Measurements from ENCODE around the gene DUSP5.

Gene DUSP5

DNA sequence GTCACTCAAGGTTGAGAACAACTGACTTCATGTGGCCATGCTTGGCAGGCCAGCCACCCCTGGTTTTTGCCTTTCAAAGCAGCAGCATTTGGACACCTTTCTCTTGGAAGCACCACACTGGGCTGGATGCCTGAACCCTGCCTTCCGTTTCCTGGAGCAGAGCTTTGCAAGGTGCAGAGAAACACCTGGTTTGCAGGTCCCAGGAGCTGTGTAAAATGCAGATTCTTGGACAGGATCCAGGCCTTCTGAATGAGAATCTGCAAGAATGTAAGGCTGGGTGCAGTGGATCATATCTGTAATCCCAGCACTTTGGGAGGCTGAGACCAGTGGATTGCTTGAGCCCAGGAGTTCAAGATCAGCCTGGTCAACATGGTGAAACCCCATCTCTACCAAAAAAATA, 18.0 kb upstream of the DUSP5 start:
- DNase-seq (ENCODE audit: low read depth in 2 of 2, low spot score in 1 of 2) = no peak

DNA sequence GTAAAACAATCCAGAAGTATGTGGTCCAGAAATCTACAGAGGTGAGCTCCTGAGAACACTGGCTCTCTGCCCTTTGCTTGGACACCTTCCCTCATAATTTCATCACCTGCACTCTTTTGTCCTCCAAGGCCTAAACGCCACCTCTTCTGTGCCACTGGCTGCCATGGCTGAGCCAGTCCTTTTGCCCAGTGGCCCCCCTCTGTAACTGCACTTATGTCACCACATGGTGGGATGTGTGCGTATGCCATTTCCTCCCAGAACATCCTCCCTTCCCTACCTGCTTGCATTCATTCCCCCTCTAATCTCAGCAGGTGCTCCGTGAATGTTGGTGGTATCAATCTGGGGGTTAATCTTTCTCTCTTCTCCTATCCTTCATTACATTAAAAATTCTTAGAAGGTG, 17.3 kb upstream of the DUSP5 start:
- DNase-seq (ENCODE audit: low read depth in 2 of 2, low spot score in 1 of 2) = no peak

DNA sequence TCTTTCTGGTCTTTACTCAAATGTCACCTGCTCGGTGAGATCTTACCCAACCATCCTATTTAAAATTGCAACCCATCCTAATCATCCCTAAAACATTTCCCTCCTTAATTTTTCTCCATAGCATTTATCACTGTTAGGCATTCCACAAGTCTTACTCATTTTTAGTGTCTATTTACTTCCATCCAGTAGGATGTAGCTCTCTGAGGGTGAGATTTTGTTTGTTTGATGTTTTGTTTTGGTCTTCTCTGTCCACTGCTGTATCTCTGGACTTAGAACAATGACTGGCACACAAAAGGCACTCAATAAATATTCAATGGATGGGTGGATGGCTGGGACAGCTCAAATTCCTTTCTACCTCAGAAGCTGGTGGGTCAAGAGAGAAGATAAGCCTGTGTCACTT, 15.8 kb upstream of the DUSP5 start:
- no peak for DNase-seq (ENCODE audit: low read depth in 2 of 2, low spot score in 1 of 2)

DNA sequence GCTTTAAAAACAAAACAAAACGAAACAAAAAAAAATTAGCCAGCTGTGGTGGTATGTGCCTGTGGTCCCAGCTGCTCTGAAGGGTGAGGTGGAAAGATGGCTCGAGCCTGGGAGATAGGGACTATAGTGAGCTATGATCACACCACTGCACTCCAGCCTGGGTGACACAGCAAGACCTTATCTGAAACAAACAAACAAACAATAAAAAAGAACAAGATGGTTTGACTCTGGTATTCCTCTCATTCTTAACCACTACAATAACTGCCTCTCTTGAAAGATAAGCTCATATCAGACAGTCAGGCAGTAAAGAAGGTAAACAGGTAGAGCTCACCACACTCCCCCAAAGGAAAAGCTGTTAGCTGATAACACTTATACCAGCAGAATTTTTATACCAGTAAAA, 14.1 kb upstream of the DUSP5 start:
- DNase-seq (ENCODE audit: low read depth in 2 of 2, low spot score in 1 of 2) = no peak

DNA sequence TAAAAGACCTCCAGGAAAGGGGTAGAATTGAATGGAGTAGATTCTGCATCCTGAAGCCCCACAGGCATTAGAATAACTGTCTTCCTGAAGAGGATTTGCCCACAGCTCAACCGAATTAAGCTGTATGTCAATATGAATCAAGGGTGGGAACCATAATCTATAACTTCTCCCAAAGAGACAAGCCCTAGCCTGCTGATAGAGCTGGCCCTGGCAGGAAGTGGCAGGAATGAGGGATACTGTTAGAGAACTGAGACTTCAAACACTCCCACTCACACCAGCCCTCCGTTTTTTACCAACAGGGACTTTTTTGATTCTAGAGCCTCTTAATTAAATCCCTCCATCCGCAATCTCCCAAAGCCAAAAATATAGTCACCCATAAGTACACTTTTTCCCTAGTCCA, 12.2 kb upstream of the DUSP5 start:
- DNase-seq (ENCODE audit: low read depth in 2 of 2, low spot score in 1 of 2) = no peak

DNA sequence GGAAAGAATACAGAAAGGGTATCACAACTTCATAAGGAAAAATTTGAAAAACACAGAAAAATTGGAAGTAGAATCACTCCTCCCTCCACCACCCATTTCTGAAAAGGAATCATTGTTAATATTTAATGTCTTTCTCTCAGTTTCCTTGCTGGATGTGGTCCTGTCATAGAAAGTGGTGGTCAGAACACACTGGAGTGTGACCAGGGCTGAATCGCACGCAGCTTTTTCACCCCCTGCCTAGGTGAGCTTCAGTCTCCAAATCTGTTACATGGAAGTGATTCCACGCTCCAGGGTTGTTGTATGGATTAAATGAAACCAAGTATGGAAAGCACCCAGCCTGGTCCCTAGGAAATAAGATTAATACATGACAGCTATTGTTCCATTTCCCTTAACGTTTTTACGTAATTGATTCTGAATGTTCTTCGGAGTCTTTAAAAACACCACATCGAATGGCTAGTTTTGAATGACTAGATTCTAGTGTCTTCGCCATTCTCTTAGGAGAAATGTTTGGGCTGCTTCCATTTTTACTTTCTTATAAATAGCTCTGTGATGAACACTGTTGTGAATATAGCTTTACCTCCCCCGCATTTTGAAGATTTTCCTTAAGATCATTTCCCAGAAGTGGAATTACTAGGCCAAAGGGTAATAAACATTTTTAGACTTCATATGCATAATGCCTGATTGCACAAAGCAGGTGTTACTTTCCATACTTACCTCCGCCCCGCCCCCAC, 10.9 kb upstream of the DUSP5 start:
- DNase-seq (ENCODE audit: low read depth in 2 of 2, low spot score in 1 of 2) = no peak

DNA sequence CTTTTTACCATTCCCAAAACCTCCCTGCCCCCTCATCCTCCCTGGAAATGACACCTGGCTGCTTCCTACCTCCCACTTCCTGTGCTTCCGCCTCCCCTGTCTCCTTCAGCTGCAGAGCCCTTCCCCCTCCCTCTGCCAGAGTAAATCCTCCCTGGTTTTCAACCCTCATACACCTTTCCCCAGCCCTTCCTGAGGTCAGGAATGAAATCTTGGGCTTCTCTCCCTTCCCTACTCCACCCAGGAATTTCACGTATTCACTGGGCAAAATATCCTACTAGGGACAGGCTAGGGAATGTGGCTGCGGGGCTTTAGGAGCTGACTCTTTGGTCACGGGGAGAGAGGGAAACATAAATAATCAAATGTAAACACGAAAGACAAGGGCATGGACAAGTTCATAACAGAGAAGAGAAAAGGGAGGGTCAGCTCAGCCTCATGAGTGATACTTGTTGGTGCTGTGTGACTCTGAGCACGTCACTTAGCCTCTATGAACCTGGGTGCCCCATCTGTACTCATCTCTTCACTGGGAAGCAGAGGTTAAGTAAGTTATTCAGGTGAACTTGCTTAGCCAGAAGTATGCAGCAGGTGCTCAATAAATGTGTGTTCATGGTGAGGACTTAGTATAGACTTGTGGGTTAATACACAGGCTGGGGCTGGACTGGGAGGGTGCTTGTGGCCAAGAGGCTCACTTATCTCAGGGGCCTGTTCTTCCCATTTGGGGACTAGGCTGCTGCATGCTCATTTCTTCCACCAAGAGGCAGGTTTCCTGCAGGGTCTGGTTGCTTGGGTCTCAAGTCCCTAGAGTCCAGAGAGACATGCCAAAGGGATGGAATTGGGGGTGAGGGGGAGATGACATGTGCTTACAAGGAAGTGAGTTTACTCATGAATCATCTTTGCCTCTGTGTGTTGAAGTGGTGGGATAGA, 10.0 kb upstream of the DUSP5 start:
- no peak for DNase-seq (ENCODE audit: low read depth in 2 of 2, low spot score in 1 of 2)

DNA sequence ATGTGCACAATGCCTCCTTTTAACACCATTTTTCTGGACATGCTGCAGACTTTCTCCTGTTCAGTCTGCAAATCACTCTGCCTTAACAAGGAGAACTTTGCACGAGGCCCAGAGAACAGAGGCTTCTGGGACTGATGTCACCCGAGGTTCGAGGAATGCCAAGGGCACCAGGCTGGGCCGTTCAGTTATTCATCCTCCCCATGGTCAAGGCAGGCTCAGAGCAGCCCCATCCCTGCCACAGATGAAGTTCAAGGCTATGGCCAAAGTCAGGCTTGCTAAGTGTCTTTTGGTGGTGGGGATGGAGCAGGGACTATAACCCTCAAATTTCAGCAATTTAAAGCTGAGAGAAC, 9.4 kb upstream of the DUSP5 start:
- DNase-seq (ENCODE audit: low read depth in 2 of 2, low spot score in 1 of 2) = no peak

DNA sequence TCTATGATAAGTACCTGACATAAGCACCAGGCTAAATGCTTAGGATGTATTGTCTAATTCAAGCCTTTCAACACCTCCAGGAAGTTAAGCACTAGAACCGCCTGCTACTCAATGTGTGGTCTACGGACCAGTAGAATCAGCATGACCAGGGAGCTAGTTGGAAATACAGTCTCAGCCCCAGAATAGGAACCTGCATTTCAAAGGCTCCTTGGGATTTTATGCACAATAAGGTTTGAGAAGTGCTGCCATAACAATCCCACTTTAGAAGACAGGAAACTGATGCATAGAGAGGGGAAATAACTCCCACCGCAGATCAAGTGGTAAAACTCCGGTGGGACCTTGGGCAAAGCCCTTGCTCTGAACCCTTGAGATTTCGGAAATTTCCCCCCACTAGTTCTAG, 8.8 kb upstream of the DUSP5 start:
- DNase-seq (ENCODE audit: low read depth in 2 of 2, low spot score in 1 of 2) = no peak

DNA sequence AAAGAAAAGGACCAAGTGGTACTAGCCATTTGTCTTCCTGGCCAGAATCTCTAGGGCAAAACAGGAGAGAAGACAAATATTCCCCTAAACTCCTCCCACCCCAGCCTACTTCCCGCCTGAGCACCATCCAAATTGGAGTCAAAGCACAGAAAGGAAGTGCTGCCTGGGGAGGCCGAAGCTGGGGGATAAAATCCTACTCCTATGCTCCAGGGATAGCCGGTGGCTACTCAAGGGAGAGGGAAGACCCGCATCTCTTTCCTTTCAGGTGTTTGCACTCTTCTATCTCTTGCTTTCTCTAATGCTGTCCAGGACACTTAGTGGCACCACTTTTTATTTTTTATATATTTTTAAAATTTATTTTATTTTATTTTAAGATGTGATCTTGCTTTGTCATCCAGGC, 7.1 kb upstream of the DUSP5 start:
- DNase-seq (ENCODE audit: low read depth in 2 of 2, low spot score in 1 of 2) = no peak

DNA sequence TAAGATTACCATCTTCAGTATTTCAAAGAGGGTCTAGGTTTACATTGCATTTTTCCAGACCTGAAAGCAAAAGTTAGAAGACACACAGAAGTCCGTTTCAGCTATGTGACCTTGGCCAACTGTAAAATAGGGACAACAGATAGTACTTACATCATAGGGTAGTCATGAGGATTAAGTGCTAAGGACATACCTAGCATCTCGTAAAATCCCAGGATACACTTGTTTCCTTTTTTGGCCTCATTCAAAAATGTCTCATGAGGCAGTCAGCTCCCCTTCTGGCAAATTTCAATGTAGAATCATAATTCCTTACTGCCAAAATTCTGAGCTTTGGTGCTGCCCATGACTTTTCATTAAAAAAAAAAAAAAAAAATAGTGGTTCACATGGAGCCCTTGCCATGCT, 6.4 kb upstream of the DUSP5 start:
- DNase-seq (ENCODE audit: low read depth in 2 of 2, low spot score in 1 of 2) = no peak

DNA sequence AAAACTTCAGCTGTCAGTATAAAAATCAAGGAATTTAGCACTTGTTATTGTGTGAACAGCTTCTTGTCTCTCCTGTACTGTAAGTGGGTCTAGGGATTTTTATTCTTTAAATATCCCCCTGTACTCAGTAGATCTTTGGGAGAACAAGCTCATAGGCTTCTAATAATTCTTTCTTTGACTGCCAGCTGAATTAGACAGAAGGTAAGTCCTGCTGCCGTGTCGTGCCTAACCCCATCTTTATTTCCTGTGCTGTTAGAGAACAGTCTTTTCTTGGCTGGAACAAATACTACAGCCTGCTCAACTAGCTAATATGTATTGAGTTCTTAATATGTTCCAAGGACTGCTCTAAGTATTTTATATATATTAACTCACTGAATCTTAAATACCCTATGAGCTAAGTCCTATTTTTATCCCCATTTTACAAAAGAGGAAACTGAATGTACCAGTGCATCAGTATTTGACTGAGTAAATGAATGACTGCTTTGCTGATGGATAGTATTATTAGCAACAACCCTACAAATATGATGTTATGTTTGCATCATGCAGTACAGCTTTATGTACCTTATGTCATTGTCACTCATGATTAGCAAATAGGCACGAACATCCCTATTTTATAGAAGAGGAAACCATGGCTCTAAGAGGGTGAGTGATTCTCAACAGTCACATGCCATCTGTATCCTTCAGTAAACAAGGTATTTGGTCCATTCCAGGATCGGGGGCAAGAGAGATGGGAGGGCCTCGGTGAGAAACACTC, 5.5 kb upstream of the DUSP5 start:
- no peak for DNase-seq (ENCODE audit: low read depth in 2 of 2, low spot score in 1 of 2)

DNA sequence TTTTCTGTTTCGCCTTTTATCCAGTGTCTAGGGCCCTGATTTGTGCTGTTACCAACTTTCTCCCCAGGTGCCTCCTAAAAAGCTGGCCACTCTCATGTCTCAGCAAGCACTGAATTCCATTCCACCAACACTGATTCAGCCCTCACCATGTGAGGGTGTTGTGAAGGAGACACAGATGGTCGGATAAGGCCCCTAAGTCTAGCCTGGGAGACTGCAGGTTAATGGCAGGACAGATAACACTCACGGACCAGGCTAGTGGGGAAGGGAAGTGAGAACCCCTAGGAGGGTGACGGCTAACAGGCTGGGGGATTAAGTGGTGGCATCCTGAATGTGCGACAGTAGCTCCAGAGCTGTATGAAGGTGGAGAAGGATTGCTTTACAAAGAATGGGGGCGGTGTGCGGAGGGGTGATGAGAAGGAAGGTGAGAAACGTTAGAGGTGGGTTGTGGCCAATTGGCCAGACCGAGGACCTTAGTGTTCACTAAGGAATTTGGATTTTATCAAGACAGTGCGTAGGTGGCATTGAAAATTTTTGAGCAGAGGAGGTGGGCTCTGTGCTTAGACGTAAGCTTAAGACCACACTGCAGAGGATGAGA, 3.8 kb upstream of the DUSP5 start:
- no peak for DNase-seq (ENCODE audit: low read depth in 2 of 2, low spot score in 1 of 2)

DNA sequence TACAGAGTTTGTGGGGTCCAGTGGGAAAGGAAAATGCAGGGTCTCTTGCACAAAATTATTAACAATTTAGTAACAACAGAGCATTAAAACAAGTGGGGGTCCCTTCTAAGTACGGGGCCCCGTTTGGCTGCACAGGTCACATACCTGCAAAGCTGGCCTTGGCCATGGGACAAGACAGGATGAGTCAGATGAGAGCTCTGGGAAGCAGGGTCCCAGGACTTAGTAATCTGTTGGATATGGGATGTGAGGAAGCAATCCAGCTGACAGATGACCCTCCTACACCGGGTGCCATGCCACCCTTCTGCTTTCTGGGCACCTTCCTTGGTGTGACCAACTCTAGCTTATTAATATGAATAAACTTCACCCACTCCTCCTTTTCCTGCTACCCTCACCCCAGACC, 3.2 kb upstream of the DUSP5 start:
- DNase-seq (ENCODE audit: low read depth in 2 of 2, low spot score in 1 of 2) = no peak

DNA sequence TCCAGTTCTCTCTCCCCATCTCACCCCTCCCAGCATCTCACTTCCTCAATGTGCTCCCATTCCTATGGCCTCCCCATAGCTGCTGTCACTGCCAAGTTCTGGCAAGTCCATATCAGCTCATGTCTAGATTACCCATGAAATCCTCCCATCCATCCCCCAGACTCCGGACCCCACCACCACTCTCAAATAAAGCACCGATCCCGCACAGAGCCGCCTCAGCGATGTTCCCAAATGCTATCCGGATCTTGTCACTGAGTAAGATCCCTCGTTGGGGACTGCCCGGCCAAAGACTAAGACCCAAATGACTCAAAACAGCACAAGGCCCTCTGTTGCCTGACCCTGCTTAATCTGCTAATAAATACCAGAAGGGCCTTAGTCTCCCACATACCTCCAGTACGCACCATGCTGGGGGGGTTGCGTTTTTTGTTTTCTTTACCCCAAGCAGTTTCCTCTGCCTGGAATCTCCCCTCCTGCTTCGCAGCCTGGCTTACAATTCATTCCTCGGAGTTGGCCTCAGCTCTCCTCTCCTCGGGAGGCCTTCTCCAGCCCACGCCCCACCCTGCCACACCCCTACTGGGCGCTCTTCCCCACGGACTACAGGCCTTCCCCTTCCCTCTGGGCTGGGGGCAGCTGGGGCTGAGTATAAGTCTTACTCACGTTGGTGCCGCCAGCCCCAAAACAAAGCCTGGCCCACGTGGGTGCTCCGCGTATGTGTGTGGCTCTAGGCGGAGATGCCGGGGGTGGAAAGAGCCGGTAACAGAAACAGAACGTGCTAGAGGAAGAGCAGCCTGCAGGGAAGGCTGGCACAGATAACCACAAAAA, 1.8 kb upstream of the DUSP5 start:
- peak in 1 of 2 donors; percentile 54 for DNase-seq (ENCODE audit: low read depth in 2 of 2, low spot score in 1 of 2)

DNA sequence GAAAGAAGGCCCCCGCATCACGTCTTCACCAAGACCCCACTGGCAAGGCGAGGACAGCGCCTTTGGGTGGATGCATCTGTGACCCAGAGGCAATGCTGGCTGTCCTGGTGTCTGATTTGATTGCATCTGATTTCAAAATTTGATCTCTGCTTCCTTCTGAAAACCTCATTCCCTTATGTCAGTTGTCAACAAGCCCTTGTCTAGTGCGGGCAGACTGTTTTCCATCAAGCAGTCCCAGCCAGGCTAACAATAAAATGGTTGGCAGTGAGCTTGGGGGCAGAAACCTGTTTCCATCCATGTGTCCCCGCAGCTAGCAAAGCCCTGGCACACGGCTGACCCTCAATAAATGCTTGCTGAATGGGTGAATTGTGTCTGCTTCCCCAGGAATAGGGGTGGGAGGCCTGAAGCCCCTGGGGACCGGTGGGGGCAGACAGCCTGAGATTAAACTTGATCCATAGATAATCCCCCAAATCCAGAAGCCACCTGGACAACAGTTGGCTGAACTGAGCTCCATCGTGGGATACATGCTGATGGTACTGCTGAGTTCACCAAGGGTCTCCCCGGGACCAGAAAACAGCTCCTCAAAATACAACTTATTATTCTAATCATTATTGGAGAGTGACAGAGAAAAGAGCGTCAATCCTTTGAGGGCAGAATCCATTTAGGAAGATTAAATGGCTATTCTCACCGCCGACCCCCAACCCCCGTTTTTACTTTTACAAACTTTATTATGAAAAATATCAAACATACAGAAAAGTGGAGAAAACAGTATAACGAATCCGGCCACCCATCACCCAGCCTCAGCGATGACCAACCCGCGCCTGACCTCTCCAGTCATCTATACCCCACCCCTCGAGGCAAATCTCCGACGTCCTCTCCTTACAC, 912 bp upstream of the DUSP5 start:
- DNase-seq (ENCODE audit: low read depth in 2 of 2, low spot score in 1 of 2) = no peak

DNA sequence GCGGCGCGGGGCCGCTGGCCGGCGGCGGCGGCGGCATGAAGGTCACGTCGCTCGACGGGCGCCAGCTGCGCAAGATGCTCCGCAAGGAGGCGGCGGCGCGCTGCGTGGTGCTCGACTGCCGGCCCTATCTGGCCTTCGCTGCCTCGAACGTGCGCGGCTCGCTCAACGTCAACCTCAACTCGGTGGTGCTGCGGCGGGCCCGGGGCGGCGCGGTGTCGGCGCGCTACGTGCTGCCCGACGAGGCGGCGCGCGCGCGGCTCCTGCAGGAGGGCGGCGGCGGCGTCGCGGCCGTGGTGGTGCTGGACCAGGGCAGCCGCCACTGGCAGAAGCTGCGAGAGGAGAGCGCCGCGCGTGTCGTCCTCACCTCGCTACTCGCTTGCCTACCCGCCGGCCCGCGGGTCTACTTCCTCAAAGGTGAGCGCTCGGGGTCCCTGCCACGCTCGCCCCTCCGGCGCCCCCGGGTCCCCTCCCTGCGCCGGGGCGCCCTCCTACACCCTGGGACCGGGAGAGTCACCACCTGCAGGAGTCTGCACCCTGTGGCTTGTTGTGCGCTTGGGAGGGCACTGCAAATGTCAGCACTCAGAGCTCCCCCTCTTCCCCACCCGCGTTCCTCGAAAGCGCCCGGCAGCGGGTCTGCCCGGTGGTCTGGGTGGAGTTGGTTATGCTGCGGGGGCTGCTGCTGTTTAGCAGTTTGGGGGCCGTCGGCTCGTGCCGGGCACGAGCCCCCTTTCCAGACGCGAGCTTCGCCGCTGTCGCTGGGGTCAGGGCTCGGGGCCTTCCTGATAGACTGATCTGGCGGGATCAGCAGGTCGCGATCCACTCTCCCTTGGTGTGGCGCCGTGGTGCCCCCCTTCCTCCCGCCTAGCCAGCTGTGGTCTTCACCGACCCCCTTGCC, 627 bp downstream of the DUSP5 start:
- DNase-seq (ENCODE audit: low read depth in 2 of 2, low spot score in 1 of 2) = no peak

DNA sequence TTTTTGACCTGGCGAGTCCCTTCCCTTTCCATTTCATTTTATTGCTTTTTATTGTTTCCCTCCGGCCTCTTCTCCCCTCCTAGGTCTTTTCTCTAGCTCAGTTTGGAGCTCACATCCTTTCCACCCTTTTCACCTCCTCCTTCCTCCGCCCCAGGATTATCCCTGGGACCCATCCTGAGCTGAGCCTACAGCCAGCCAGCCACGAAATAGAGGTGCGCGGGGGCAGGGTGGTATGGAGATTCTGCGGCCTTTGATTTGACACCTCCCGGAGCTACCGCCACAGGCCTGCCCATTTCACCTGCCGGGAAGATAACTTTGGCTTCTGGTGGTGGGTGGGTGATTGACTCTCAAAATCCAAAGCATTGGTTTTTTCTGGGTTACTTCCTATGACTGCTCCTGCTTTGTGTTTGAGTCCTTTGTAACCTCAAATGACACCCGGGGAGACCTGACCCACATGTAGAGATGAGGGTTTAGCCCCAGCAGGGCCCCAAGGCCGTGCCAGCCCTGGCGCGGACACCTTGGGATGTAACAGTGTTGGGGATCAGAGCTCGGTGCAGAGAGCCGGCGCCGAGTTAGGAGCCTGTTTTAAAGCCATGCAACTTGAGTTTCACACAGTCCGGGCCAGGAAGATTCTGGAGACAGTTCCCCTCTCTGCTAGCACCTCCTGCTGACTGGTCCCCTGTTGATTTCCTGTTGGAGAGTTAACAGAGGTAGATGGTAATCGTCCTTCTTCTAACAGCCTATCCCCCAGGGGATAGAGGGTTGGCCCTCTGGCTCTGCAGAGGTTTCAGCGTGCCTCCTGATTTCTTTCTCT, 1.5 kb downstream of the DUSP5 start:
- DNase-seq (ENCODE audit: low read depth in 2 of 2, low spot score in 1 of 2) = no peak
